B cell (primary cell): ENCODE measurements around the gene PFDN5.

Experiments
- CTCF ChIP-seq: fragments of 200-600 bp; IDR thresholded peaks from one replicate; pipeline ENCODE4 v1.8.0; 2022; ENCODE audit warnings: antibody characterized with exemption, mild to moderate bottlenecking
- EZH2 ChIP-seq: IDR thresholded peaks from 2 replicates; pipeline ENCODE4 v1.6.1; 2012; ENCODE audit warnings: borderline replicate concordance, low read depth, mild to moderate bottlenecking, moderate library complexity, low read length; ENCODE audit not compliant: insufficient read depth, poor library complexity, severe bottlenecking

- TF ChIP-seq CTCF (no peak), EZH2 (no peak)
These were observed 16.0 kb upstream of the PFDN5 start for GRCh38 chr12:53279283-53279869.
